RPMI8226 (cell line): ENCODE data around the gene ADIG.

Source experiments
- DNase-seq: peaks from one replicate; pipeline ENCODE4 v3.0.0-alpha.2; 2015

ADIG gene

DNA sequence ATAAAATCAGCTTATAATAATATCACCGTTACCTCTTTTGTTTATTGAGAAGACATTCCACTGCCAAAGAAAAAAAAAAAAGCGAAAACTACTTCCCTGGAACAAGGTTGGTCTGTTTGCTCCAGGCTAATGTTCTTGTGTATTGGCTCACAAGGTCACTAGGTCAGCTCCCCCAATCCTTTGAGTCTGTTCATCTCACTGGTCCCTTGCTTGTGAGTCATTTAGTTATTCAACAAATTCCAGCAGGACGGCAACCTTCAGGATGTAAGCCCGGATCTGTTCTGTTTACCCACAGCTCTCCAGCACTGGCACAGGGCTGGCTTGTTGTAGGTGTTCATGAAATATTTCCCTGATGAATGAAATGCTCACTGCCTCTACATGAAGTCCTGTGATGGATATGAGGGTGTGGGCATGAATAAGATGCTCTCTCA, 23.9 kb downstream of the ADIG start:
- no peak for DNase-seq

- no peak for DNase-seq
These were observed 26.4 kb downstream of the ADIG start for GRCh38 chr20:38607351-38607750.

DNA sequence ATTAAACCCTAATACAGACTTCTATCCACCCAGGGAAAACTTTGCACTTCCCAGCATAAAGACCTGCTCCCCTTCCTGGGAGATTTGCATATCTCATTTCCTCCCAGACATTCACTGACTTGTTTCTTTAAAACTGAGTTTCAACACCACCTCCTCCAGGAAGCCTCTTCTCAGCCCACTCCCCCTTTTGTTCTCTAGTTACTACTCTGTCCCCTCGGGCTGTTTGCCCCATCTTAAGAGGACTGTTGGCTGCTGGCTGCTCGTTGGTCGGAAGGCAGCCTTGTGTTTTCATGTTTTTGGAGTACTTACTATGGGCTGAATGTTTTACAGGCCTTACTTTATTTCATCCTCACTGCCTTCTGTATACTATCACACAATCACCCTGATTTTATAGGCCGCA, 27.2 kb downstream of the ADIG start:
- DNase-seq, result no peak

DNA sequence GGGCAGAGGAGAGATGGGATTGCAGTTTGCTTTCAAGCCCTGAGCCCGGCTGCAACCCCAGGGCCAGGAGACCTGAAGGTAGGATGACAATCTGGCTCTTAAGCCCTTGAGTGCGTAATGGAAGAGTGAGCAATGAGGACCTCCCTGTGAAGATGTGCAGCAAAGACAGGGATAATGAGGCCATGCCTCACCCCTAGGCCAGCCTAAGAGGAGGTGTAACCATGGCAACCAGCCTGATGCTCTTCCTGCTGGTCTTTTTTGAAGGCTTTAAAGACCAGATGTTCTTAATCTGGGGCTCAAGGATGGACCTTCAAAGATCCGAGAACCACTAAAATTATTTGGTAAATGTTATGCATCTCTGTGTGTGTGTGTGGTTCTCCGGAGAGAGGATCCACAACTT, 28.8 kb downstream of the ADIG start:
- no peak for DNase-seq

DNA sequence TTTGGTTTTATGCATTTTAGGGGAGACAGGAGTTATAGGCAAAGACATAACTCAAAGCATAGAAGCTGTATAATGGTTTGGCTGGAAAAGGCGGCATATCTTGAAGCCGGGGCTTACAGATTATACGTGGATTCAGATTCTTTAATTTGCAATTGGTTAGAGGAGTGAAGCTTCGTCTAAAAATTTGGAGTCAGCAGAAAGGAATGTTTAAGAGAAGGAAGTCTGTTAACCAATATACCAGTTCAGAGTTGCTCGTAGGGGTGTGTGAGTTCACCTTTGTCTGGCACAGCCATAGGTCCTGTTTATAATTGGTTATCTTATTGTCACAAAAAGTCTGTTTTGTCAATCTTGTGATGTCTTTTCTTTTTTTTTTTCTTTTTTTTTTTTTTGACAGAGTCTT, 29.5 kb downstream of the ADIG start:
- no peak for DNase-seq

DNA sequence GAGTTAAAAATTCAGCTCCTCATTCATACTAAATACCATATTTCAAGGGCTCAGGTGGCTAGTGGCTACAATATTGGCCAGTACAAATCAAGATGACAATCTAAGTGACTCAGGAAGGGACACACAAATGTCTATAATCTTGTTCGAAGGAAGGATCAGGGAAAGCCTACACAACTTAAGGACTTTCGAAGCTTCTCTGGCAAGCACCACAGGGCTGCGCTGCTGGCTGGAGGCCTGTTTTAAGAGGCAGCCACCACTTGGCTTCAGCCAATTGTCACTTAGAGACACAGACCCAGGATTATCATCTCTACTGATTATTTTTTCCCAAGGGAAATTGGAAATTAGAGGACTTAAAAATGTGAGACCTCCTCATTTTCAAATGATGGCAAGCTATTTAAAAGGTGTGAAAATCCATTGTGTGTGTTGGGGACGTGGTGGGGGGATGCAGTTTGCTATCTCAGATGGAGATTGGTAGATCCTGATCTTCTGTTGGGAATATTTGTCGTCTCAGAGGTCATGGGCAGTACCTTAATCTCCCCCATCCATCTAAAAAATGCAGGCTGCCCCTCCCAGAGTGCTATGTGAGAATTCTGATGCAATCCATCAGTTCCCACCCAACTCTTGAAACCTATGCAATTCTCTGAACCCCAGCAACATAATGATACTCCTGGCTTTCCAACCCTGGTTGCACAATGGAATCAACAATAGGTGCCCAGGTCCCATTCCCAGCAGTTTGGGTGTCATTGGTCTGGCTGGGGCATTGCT, 31.9 kb downstream of the ADIG start:
- no peak for DNase-seq

DNA sequence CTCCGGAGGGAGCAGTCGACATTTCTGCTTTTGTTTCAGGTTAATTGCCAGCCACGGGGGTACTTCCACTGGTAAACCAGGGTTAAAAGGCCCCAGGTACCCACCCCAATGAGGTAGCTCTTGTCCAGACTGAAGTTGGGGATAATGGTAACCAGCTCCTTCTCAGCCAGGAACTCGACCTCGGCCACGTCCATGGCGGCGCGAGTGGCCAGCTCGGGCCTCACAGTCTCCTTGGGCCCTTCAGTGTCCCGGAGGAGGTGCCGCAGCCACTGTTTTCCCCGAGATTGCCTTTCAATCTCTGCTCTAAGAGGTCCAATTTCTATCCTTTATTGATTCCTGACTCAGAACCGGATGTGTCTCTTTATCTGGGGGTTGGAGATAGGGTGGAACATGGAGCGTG, 34.3 kb downstream of the ADIG start:
- DNase-seq, result no peak

GRCh38 chr20:38616457-38616856, 35.5 kb downstream of the ADIG start:
- no peak for DNase-seq

GRCh38 chr20:38617011-38617829, 36.2 kb downstream of the ADIG start:
- no peak for DNase-seq

GRCh38 chr20:38617830-38618196, 36.8 kb downstream of the ADIG start:
- no peak for DNase-seq

- no peak for DNase-seq
These were observed 39.4 kb downstream of the ADIG start for GRCh38 chr20:38620441-38620840.

- DNase-seq, result no peak
These were observed 42.1 kb downstream of the ADIG start for GRCh38 chr20:38623061-38623460.

GRCh38 chr20:38624084-38624483, 43.1 kb downstream of the ADIG start:
- no peak for DNase-seq

- DNase-seq, result no peak
These were observed 44.9 kb downstream of the ADIG start for GRCh38 chr20:38625896-38626295.

GRCh38 chr20:38626921-38627659, 46.1 kb downstream of the ADIG start:
- DNase-seq, result no peak

- no peak for DNase-seq
These were observed 47.8 kb downstream of the ADIG start for GRCh38 chr20:38628580-38629470.

GRCh38 chr20:38629979-38630378, 49.0 kb downstream of the ADIG start:
- DNase-seq, result no peak

- DNase-seq, result no peak
These were observed 49.7 kb downstream of the ADIG start for GRCh38 chr20:38630727-38631126.

GRCh38 chr20:38631155-38632022, 50.4 kb downstream of the ADIG start:
- no peak for DNase-seq

- peak; percentile 67 for DNase-seq
These were observed 52.6 kb downstream of the ADIG start for GRCh38 chr20:38633577-38634093.

GRCh38 chr20:38635721-38636288, 54.8 kb downstream of the ADIG start:
- DNase-seq, result no peak
